Activated CD4-positive, alpha-beta T cell treated with anti-CD3 and anti-CD28 coated beads, Interleukin-10, Interleukin-2, amounts not matched to agents 100 ng/mL and 50 ng/mL, durations not matched to agents 16 hours and 8 hours (primary cell): ENCODE data around the gene DCC.
"Not testable (repeated sequence)": the region's sequence is repeated elsewhere in the genome, so short reads cannot be mapped to it uniquely, and the experiment has no call there.

Experiments used
- DNase-seq: peaks from one replicate; pipeline ENCODE4 v3.0.0-alpha.2; 2020

Gene DCC

DNA sequence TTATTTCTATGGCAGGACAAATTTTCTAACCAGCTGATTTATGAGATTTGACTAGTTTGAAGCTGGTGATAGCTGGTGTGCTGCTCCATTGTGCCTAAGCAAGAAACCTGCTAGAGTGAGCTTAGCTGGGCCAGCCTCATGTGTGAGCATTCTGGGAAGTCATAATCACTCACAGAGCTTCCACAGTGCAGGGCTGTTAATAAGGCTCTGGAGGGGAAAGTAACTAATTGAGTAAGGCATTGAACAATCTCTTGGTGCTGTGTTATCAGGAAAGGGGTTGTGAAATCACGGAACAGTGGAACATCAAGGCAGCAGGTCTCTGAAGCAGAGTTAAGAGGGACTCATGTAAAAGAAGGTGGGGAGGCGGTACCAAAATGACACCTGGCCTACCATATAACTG lies 1111.9 kb downstream of the DCC start:
- DNase-seq = no peak

DNA sequence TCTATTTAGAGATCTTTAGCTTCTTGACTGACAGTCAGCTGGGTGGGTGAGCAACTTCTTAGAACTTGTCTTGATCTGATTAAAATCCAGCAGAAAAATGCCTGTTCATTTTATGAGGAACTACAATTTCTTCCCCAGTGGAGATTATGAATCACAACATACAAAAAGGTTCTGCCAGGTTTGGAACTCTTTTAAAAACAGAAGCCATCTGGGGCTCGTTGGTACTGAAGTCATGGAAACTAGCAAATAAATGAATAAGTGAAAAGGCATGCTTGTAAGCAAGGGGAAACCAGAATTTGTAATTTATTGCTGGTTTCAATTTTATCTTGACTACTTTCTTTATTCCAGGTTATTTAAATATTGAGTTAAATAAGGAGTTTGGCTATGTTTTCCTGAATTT lies 1117.1 kb downstream of the DCC start:
- no peak for DNase-seq

DNA sequence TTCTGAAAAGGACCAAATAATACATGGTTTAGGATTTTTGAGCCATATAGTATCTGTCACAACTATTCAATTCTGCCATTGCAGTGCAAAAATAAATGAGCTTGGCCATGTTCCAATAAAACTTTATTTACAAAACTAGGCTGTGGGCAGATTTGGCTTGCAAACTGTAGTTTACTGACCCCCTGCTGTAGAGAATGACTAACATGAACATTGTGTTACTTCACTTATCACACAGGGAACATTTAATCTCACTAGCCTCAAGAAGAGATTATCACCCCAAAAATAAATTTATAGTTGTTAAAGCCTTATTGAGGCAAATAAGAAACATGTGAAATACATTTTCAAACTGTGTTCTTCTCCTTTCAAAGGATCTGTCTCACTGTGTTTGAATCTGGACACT lies 1118.3 kb downstream of the DCC start:
- no peak for DNase-seq

DNA sequence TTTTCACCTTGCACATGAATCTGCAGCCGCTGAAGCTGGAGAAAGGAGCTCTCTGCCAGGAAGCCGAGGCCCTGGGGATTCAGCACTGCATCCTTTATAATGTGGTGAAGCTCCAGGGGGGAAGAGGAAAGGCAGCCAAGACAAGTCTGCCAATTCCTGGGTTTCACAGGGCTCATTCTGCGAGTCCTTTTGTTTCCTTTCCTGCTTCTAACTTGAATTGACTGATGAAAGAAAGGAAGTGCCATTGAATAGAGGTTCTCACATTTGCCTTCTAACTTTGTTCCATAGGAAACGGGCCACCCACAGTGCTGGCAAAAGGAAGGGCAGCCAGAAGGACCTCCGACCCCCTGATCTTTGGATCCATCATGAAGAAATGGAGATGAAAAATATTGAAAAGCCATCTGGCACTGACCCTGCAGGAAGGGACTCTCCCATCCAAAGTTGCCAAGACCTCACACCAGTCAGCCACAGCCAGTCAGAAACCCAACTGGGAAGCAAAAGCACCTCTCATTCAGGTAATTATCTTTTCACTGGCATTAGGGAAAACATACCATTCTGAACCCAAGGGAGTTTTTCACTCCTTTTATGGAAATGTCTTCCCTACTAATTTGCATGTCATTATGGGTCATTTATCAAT lies 1119.1 kb downstream of the DCC start:
- no peak for DNase-seq

DNA sequence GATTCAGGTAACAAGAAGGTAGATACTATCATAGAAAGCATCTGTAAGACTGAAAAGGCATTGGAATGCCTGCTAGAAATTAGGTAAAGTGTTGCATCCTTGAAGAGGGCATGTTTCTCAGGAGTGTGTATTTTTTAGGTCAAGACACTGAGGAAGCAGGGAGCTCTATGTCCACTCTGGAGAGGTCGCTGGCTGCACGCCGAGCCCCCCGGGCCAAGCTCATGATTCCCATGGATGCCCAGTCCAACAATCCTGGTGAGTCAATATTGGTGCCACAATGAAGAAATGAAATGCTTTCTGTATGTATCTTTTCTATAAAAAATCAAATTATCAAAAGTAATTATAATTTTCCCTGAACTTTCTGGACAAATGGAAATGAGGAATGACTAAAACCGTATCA lies 1127.8 kb downstream of the DCC start:
- no peak for DNase-seq

DNA sequence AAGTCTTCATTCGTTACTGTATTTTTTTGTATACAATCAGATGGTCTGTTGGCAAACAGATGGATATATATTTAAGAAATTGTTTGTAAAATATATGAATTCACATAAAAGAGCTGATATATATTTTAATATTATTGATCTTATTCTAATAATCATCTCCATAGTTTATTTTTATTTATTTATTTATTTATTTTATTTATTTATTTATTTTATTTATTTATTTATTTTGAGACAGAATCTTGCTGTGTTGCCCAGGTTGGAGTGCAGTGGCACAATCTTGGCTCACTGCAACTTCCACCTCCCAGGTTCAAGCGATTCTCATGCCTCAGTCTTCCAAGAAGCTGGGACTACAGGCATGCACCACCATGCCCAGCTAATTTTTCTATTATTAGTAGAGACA lies 1128.2 kb downstream of the DCC start:
- DNase-seq = not testable (repeated sequence)

DNA sequence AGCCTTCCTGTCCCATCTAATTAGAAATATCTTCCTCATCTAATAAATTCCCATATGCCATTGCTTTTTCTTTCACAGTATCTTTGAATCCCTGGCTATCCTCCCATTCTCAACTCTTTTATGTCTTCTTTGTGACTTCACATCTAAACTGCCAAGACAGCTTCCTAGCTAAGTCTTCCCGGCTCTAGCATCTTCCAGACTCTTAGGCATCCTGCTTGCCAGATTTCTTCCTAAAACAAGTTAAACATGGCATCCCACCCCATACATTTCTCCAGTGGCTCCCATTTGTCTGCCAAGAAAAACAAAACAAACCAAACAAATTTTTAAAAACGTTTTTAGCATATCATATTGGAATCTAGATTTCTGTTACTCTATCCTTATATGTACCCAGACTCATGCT lies 1132.5 kb downstream of the DCC start:
- no peak for DNase-seq

DNA sequence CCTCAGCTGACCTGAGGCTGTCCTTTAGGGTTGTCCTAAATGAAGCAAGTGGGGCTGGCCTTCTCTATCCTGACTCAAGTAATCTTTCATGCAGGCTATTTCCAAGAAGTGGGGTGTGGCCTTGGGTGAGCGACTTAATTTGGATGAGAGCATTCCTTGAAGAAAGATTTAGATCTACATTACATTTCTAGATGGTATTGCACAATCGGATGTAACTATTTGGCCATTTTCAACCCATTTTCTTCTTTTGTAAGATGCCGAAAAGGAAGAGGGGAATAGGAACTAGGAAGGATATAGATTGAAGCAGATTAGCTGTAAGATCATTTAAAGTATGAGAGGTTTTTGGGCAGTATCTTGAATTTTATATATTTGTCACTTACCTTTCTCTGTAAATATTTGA lies 1138.2 kb downstream of the DCC start:
- no peak for DNase-seq

DNA sequence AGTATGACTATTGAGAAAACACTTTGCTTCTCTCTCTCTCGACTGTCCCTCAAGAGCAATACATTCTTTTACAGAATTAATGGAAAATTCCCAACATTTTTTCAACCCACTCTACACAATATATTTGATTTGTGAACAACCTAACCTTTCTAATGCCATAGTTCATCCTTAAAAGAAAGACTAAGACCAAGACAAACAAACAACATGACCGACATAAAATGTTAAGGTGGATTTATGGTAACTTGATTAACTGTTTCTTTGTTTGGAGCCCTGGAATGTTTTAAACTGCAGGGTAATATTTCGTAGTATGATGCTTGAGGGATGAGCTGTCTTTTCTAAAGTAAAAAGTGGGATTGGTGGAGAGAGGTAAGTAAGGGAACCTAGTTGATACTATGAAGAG lies 1146.3 kb downstream of the DCC start:
- DNase-seq = no peak

DNA sequence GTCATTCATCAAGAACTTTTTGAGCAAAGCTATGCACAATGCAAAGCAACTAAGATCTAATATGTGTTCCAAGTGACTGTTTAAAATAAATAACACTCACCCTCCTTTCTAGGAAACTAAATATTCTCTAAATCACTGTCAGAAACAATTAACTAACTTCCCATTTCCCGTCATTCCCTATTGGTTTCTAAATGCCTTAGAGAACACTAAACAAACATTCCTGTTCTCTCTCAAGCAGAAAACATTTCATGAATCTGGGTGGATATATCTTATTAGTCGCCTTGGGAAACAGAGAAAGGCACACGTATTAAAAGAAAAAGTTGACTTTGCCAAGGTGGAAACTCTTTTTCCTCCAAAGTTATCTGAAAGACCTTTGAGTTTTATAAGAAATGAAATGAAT lies 1149.3 kb downstream of the DCC start:
- no peak for DNase-seq

DNA sequence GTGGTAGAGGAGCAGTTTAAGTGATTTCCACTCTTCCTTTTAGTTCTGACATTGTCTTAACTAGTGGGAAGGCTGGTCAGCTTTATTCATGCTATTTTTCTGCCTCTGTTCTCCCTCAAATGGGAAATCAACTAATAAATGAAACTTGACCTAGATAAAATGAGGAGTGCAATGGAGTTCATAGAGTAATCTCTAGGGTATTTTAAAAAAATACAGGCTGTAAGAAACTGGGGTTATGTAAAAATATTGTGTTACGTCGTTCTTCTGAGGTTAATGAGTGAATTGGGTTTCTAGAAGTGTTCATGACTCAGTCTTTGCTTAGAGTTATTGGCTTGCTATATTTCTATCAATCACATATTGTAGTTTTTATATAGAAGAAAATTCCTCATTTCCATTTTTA lies 1150.0 kb downstream of the DCC start:
- DNase-seq = no peak

DNA sequence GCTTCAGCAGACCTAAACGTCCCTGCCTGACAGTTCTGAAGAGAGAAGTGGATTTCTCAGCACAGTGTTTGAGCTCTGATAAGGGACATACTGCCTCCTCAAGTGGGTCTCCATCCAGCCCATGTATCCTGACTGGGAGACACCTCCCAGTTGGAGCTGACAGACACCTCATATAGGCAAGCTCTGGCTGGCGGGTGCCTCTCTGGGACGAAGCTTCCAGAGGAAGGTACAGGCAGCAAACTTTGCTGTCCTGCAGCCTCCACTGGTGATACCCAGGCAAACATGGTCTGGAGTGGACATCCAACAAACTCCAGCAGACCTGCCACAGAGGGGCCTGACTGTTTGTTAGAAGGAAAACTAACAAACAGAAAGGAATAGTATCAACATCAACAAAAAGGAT lies 1156.0 kb downstream of the DCC start:
- DNase-seq = no peak

DNA sequence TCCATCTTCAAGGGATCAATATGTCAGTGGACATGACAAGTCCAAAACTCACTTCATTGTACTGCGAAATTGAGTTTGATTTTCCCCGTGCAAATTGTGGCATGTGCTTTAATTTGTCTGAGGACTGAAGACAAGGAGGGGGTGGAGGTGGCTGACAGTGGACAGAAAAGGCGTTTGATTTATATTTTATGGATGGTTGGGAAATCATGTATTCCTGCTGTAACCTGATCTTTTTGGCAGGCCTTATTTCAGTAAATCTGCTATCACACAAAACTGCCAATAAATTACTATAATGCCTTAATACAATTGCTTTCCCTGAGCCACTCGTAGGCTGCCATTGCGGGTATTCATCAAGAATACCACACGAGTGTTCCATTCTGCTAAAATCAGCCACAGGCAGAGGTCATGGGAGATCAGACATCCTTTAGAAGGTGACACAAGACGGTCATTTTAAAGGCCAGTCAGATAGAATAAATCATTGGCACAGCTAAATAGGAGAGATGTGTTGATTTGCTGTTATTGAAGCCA lies 1164.0 kb downstream of the DCC start:
- no peak for DNase-seq

DNA sequence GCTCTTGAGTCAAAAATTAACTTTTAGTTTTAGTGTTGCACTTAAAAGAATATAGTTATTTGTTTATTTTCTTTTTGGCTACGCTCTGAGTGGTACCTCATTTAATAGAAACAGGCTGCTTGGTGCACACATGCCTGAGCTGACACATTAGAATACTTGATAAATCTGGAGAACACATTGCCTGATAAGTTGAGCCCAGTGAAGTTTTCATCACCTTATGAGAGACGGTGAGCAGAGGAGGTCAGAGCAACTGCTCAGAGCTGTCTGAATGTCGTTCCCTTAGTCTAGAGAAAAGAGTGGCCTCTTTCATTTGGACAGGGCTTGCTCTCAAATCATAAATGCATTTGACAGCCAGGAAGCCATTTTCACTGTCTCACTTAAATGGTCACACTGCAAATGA lies 1168.5 kb downstream of the DCC start:
- DNase-seq = no peak

DNA sequence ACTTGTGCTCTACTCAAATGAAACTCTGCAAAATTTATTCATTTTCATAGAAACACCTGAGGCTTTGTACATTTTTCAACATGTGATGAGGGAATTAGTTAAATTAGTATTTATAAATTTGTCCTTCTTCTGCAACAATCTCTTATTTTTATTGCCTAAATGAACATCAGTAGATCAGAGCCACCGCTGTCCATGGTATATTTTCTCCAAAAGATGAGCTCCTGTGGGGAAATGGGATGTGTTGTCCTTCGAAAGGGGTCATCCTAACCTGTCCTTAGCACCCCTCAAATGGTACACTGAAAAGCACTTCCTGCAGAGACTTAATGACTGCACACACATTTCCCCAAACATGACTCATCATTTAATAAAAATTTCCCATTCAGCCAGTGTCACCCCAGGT lies 1169.9 kb downstream of the DCC start:
- no peak for DNase-seq

DNA sequence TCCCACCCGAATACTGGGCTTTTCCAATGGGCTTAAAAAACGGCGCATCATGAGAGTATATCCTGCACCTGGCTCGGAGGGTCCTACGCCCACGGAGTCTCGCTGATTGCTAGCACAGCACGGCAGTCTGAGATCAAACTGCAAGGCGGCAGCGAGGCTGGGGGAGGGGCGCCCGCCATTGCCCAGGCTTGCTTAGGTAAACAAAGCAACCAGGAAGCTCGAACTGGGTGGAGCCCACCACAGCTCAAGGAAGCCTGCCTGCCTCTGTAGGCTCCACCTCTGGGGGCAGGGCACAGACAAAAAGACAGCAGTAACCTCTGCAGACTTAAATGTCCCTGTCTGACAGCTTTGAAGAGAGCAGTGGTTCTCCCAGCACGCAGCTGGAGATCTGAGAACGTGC lies 1171.7 kb downstream of the DCC start:
- not testable (repeated sequence) for DNase-seq

DNA sequence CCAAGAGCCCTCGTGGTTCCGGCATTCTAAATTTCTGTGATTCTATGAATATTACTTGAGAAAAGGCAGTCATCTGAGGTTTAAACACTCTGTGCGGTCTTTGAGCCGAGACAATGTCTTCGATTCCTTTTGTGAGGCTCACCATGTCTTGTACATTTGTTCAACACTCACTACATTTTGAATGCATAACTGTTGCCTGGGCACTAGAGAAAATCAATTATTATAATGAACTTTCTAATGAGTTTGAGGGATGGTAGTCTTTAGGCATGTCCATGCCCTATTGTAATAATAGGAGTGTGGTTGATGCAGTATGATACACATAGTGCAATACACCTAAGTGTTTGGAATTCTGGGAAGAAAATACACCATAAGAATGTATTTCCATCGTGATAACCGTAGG lies 1181.1 kb downstream of the DCC start:
- DNase-seq = no peak

DNA sequence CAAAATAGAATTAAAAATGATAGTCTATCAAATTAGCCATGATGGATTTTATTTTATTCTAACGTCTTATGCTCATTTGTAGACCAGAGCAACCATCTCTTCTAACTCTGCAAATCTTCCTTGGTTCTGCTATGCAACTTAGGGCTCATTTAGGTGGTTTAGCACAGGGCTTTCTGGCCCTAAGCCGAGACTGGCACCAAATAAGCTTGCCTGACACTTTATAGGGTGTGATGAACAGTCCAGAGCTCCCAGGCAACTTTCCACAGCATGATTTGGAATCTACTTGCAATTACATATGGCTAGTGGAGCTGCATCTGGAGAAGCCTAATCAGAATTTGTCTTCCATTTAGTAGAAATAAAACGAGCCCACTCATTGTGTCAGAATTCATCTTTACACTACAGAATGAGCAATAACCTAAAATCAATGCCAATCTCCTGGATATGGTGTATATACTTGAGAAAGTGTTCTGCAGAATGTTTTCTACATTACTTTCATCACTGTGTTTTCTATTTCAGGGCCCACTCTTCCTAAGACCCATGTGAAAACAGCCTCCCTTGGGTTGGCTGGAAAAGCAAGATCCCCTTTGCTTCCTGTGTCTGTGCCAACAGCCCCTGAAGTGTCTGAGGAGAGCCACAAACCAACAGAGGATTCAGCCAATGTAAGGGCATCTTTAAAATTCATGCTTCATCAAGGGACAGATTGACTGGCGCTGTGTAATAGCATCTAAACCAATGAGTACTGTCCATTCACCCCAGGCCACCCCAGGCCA lies 1186.3 kb downstream of the DCC start:
- DNase-seq = no peak

DNA sequence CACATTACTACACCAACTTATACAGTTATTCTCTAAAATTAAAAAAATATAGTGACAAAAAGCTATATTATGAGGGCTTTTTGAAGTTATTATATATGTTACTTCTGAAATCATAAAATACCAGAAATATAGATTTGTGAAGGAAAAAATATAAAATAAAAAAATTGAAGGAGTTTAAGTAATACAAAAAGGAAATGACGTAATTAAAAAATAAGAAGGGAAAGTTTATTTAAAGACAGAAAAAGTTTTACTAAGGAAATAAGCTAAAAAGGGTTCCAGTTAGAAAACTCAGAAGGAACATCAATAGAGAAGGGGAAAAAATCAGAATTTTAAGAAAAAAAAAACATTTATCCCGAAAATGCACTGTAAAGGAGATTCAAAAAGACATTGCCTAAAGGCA lies 1187.4 kb downstream of the DCC start:
- DNase-seq = no peak

DNA sequence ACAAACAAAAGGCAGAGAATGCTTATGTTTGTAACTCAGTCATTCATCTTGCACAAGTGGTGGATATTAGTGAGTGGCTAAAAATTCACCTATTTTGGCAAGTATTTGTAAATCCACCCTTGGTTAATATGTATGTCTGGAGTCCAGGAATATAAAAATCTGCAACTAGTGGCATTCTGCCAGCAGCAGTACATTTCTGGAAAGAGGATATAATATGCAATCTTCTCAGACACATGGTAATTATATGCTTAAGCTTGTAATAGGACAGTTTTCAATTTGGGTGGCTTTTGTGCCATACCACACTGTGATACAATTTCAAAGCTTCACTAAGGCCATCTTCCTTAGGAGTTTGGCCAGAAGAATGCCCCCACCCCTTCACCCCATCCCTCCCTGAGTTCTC lies 1191.2 kb downstream of the DCC start:
- no peak for DNase-seq

DNA sequence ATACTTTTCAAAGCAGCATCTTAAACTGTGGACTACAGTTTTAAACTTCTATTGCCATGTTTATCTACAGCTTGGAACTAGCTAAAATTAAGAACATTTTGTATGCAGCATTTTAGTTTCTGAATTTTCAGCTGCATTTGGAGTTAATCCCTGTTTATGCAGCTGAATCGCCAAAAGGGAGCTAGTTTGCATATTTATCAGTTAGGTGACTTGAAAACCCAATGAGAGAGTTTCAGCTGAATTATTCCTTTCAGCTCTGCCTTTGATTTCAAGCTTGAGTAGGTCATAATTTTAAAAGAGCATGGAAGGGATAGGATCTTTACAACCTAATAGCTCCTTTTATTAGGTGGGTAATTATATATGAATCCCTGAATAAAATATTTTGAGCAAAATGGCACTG lies 1191.9 kb downstream of the DCC start:
- DNase-seq = no peak

DNA sequence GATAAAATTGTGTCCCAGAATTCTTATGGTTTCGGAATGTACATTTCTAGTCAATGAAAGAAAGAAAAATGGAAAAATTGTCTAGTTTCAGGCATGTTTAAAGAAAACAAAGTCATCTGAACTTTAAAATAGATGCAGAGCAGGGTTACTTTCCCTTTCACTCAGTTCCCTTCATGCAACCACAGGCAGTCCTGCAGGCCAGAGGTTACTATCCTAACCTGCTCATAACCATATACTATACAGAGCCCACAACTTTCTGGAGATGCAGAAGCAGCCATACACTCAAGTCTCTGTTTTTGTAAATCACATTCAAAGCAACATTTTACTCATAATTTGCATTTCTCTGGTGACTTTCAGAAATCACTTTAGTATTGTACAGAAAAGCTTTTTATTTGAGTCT lies 1194.2 kb downstream of the DCC start:
- no peak for DNase-seq

DNA sequence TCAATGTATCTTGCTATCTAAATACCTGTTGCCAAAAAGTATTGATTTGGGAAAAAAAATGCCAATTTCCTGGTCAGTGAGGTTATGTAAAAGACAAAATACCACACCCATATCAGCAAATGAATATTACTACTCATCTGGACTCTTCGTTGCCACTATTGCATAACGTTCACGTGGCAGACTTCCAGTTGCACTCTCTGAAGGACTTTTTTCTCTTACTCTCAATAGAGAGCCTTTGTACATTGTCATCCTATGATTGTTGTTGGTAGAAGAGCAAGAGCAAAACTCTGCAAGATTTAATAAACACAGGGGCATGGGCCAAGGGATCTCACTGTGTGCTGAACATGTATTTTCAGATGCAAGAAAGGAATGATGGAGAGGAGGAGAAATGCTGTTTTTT lies 1194.7 kb downstream of the DCC start:
- DNase-seq = no peak

DNA sequence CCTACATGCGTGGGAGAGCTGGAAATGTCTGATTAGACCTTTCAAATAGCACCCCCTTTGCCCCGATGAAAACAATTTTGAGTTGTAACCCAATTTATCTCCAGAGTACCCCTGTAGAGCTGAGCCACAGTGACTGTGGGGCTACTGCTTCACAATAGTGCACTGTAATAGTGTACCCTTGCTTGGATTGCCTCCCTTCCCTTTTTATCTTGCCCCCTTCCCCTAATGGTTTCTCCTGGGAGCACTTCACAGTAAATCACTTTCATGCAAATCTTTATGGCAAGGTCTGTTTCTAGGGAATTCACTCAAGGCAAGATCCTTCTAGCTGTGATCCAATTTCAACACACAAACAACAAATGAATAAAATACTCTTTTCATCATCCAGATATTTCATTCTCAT lies 1196.9 kb downstream of the DCC start:
- no peak for DNase-seq

DNA sequence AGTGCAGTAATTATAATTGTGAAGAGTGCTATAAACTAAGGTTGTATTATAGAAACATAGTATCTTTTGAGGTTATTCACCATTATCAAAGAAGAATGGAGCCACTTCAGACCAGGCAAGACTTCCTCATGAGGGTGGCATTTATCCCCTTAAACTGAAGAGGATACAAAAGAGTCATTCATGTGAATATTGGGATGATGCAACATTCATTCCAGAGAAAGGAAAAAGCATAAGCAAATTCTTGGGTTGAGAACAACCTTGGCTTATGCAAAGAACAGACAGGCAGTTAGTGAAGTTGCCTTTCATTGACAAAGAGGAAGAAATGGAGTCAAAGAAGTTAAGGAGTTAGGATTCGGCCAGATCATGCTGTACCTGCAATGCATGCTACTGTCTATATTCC lies 1201.9 kb downstream of the DCC start:
- no peak for DNase-seq
